Brain microvascular endothelial cell (primary cell): ENCODE results near the gene RFC5.

Experiments used
- DNase-seq: peaks from one replicate; pipeline ENCODE4 v3.0.0-alpha.2; 2020
- H3K27ac ChIP-seq: fragments of 250-450 bp; sonication (Bioruptor Pico); 2 replicates; pipeline ENCODE4 v1.5.1; 2020; ENCODE audit warnings: mild to moderate bottlenecking, moderate library complexity
- H3K27me3 ChIP-seq: fragments of 250-450 bp; sonication (Bioruptor Pico); replicated peaks from 2 replicates; pipeline ENCODE4 v1.5.1; 2020; ENCODE audit warnings: mild to moderate bottlenecking
- H3K36me3 ChIP-seq: fragments of 250-450 bp; sonication (Bioruptor Pico); replicated peaks from 2 replicates; pipeline ENCODE4 v1.5.1; 2020; ENCODE audit warnings: mild to moderate bottlenecking
- H3K4me3 ChIP-seq: 2 replicates; pipeline ENCODE4 v1.5.1; 2011; ENCODE audit warnings: low read depth, mild to moderate bottlenecking, control low read depth, low read length, moderate library complexity
- in situ Hi-C: cut with HindIII; loops from 2 replicates; pipeline ENCODE4 v1.10.0; 2017; ENCODE audit warnings: low sequenced_read_pairs, low pct_ligation_motif_present
- TF ChIP-seq, protein P1 (sequence below): IDR thresholded peaks from 2 replicates; pipeline ENCODE4 v1.5.1; 2011; ENCODE audit warnings: low read depth, mild to moderate bottlenecking, moderate library complexity, low read length, control low read depth, inconsistent platforms; ENCODE audit errors: missing control alignments

RFC5 gene

DNA sequence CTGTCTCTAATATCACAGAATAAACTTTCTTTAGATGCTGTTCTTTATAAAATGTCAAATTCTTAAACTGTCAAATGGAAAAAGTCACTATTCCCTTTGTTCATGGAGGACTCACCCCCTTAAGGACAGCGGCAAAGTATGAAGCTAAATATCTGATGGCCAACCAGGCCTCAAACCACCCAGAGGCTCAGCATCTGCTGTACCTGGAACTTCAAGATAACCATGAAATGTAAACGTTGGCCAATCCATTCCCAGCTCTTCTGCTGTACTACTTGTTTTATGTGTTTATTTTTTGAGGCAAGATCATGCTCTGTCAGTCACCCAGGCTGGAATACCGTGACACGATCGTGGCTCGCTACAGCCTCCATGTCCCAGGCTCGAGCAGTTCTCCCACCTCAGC lies 15.7 kb downstream of the RFC5 start:
- Histone ChIP-seq H3K27ac (no peak overlapping the region), H3K36me3 (peaks cover 52% of the 10 kb centered on the region), H3K27me3 (no peaks in the 10 kb centered on the region), H3K4me3 (no peak overlapping the region)
- in situ Hi-C loops, result no loop called here
- TF ChIP-seq, protein P1, sequence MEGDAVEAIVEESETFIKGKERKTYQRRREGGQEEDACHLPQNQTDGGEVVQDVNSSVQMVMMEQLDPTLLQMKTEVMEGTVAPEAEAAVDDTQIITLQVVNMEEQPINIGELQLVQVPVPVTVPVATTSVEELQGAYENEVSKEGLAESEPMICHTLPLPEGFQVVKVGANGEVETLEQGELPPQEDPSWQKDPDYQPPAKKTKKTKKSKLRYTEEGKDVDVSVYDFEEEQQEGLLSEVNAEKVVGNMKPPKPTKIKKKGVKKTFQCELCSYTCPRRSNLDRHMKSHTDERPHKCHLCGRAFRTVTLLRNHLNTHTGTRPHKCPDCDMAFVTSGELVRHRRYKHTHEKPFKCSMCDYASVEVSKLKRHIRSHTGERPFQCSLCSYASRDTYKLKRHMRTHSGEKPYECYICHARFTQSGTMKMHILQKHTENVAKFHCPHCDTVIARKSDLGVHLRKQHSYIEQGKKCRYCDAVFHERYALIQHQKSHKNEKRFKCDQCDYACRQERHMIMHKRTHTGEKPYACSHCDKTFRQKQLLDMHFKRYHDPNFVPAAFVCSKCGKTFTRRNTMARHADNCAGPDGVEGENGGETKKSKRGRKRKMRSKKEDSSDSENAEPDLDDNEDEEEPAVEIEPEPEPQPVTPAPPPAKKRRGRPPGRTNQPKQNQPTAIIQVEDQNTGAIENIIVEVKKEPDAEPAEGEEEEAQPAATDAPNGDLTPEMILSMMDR, result no peak
- DNase-seq, result no peak

DNA sequence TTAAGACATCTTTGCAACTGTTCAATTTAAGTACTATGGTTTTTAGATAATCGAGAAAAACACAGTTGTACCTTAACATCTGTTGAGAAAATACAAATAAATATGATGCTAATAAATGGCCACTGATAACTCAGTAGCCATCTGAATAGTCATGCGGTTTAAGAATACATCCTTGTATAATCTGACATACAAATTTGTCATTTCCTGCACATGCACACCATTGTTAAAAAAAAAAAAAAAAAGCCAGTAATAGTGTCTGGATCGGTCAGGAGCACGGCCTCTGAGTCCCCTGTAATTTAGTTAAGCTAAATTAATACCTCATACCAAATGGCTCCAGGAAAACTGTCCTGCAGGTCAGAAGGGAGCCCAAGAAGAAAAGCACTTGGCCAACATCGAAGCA lies 16.8 kb downstream of the RFC5 start:
- H3K4me3 ChIP-seq, result no peak overlapping the region
- H3K27ac ChIP-seq, result no peak overlapping the region
- DNase-seq, result no peak
- no peaks in the 10 kb centered on the region for H3K27me3 ChIP-seq
- H3K36me3 ChIP-seq, result peaks cover 61% of the 10 kb centered on the region
- in situ Hi-C loops, result no loop called here
- TF ChIP-seq, protein P1, result no peak

DNA sequence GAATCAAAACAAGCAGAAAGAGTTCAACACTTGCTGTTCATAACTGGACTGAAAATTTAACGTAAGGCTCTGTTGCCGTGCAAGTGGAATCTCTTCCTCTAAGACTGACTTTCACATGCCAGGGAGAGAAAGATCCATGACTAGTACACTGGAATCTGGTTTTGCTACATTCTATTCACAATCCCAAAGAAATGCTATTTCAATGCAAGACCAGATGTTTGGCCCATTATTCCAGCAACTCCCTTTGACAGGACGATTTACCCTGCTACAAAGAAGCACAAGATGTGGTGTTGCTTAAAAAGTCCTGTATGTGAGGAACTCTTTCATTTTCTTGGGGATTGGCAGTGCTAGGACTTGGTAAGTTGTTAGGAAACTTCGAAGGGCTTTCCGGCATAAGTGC lies 17.4 kb downstream of the RFC5 start:
- in situ Hi-C loops, result no loop called here
- no peak for DNase-seq
- no peak overlapping the region for H3K4me3 ChIP-seq
- TF ChIP-seq, protein P1, result no peak
- no peaks in the 10 kb centered on the region for H3K27me3 ChIP-seq
- peaks cover 65% of the 10 kb centered on the region for H3K36me3 ChIP-seq
- no peak overlapping the region for H3K27ac ChIP-seq

GRCh38 chr12:118034429-118035189 lies 18.1 kb downstream of the RFC5 start:
- TF ChIP-seq, protein P1, result peak; percentile 62
- Histone ChIP-seq H3K27me3 (no peaks in the 10 kb centered on the region), H3K36me3 (peaks cover 69% of the 10 kb centered on the region), H3K27ac (no peak overlapping the region), H3K4me3 (no peak overlapping the region)
- DNase-seq, result peak; percentile 53
- in situ Hi-C loops, result no loop called here

DNA sequence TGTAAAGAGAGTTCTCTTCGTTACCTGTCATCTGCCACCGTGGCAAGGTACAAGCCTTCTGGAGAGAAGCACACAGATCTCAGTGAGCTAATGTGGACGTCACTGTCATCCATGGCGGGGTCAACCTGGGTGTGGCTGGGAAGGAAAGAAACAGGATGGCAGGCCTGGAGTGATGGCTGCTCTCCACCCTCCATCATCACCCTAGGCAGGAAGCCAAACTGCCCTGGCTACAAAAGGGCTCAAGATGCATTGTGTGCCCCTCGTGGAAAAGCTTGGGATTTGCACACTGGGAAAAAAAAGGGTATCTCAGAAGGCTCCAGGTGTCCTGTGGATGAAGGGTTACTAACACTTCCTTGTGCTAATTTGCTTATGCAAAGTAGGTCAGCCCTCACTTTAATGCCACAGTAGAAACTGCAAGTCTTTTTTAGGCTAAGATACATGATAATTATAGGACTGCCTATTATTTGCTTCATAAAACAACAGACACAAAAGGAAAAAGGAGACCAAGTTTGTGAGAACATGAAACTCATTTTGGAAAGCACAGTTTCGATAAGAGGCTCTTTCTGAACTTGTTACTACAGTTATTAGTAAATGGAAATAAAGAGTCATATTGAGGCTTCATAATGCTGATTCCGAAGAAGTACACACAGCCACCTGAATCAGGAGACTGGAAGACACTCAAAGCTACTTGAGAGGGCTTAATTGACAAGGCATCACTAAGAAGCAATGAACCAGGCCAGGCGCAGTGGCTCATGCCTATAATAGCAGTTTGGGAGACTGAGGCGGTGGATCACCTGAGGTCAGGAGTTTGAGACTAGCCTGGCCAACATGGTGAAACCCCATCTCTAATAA lies 18.9 kb downstream of the RFC5 start:
- DNase-seq, result peak; percentile 6
- in situ Hi-C loops, result no loop called here
- TF ChIP-seq, protein P1, result peak; percentile 43
- no peak overlapping the region for H3K27ac ChIP-seq
- no peaks in the 10 kb centered on the region for H3K27me3 ChIP-seq
- H3K4me3 ChIP-seq, result no peak overlapping the region
- peaks cover 68% of the 10 kb centered on the region for H3K36me3 ChIP-seq
